GM12875 (cell line): Measurements from ENCODE around the gene ZCCHC13.
"Not testable (repeated sequence)": the region's sequence is repeated elsewhere in the genome, so short reads cannot be mapped to it uniquely, and the experiment has no call there.

Experiments used
- H3K4me3 ChIP-seq: one replicate; pipeline ENCODE4 v1.5.1; 2011; ENCODE audit warnings: low read depth, low read length, control low read depth
- TF ChIP-seq, protein P1 (sequence below): IDR thresholded peaks from 2 replicates; pipeline ENCODE4 v1.5.1; 2011; ENCODE audit warnings: low read depth, mild to moderate bottlenecking, control low read depth, inconsistent platforms, low read length, moderate library complexity, borderline replicate concordance; ENCODE audit not compliant: insufficient read depth

ZCCHC13 gene

DNA sequence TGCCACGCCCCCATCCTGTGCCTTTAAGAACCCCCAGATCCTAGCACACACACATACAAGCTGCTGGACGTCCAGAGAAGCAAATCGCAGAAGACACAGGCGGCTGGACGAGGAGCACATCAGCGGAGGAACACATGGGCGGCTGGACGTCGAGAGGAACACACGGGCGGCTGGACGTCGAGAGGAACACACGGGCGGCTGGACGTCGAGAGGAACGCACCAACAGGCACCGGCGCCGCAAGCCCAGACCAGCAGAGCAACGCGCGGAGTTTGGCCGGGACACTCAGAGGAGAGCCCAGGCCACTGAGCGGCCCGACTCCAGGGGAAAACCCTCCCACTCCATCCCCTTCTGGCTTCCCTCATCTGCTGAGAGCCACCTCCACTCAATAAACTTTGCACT is 17.2 kb downstream of the ZCCHC13 start:
- TF ChIP-seq, protein P1, sequence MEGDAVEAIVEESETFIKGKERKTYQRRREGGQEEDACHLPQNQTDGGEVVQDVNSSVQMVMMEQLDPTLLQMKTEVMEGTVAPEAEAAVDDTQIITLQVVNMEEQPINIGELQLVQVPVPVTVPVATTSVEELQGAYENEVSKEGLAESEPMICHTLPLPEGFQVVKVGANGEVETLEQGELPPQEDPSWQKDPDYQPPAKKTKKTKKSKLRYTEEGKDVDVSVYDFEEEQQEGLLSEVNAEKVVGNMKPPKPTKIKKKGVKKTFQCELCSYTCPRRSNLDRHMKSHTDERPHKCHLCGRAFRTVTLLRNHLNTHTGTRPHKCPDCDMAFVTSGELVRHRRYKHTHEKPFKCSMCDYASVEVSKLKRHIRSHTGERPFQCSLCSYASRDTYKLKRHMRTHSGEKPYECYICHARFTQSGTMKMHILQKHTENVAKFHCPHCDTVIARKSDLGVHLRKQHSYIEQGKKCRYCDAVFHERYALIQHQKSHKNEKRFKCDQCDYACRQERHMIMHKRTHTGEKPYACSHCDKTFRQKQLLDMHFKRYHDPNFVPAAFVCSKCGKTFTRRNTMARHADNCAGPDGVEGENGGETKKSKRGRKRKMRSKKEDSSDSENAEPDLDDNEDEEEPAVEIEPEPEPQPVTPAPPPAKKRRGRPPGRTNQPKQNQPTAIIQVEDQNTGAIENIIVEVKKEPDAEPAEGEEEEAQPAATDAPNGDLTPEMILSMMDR: no peak

DNA sequence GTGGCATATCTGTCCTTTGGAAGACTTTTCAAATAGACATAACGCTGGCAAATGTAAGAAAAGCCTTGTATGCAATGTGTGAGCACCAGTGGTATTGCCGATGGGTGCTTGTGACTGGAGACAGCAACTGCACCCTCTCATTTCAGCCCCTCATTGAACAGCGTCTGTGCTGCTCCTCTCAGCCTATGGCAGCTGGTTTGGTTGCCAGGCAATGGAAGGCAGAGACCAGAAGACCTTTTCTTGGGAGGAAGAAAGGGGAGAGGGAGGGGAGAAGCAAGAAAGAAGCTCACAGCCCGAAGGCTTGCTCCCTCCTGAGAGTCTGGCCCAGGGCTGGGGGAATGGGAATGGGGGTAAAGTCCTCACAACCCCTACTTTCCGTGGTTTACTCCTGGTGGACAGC is 20.2 kb downstream of the ZCCHC13 start:
- TF ChIP-seq, protein P1: no peak
- no peak overlapping the region for H3K4me3 ChIP-seq

More for the DNA sequence above, 17.2 kb downstream of the ZCCHC13 start:
- no peak overlapping the region for H3K4me3 ChIP-seq

- TF ChIP-seq, protein P1: peak; percentile 10; the same call in 1 of the 2 replicates
- no peak overlapping the region for H3K4me3 ChIP-seq
Observed at GRCh38 chrX:74325130-74326059, 21.4 kb downstream of the ZCCHC13 start.

DNA sequence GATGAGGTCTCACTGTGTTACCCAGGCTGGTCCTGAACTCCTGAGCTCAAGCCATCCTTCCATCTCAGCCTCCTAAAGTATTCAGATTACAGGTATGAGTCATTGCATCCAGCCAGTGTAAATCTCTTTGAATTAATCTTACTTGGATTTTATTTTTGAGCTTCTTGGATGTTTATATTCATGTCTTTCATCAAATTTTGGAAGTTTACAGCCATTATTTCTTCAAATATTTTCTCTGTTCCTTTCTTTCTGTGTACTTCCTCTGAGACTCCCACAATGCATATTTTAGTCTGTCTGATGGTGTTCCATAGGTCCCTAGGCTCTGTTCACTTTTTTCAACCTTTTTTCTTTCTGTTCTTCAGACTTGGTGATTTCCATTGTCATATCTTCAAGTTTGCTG is 34.9 kb downstream of the ZCCHC13 start:
- TF ChIP-seq, protein P1: no peak
- H3K4me3 ChIP-seq: no peak overlapping the region

DNA sequence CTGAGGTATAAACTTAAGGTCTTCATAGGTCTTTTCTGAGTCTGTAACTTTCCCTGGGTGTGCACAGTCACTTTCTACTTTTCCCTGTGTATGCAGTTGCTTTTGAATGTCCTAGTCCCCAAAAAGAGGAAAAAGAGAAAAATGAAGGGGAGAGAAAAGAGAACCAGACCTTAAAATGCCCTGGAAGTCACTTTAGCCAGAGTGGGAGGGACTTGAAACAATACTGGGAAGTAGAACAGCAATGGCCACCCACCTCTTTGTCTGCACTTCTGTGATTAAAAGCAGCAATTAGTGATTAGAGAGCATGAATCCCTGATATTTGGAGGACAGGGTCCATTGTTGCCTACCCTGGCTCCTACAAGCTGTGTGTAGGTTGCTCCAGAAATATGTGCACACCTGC is 36.1 kb downstream of the ZCCHC13 start:
- TF ChIP-seq, protein P1: no peak
- no peak overlapping the region for H3K4me3 ChIP-seq

DNA sequence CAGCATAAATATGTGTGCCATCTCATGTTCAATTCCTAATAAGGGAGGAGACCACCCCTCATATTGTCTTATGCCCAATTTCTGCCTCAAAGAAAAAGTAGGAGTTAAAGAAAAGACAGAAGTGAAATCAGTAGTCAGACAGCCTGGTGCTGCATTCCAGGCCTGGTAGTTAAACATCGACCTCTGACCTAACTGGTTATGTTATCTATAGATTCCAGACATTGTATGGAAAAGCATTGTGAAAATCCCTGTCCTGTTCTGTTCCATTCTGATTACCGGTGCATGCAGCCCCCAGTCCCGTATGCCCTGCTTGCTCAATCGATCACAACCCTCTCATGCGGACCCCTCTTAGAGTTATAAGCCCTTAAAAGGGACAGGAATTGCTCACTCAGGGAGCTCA is 38.2 kb downstream of the ZCCHC13 start:
- not testable (repeated sequence) for H3K4me3 ChIP-seq

- TF ChIP-seq, protein P1: peak; percentile 65
- H3K4me3 ChIP-seq: no peak overlapping the region
Observed at GRCh38 chrX:74343343-74344279, 39.6 kb downstream of the ZCCHC13 start.
